GM23248 (cell line): ENCODE results near the gene LRRN2. TPM values are rescaled to one million over a fixed set of nuclear protein-coding genes. Genes with fewer than 3 reads are reported as not detected.

Experiments used
- DNase-seq: peaks from one replicate; pipeline ENCODE4 v3.0.0-alpha.2; 2015
- H2AFZ ChIP-seq: fragments of 200-600 bp; sonication (generic); 2 replicates; pipeline ENCODE4 v1.6.1; 2016; ENCODE audit warnings: antibody characterized with exemption
- H3F3A ChIP-seq: fragments of 200-600 bp; sonication (generic); 2 replicates; pipeline ENCODE4 v1.6.1; 2016; ENCODE audit warnings: mild to moderate bottlenecking, antibody characterized with exemption, mixed run types; ENCODE audit not compliant: insufficient read depth
- H3K27ac ChIP-seq: fragments of 200-600 bp; sonication (generic); 2 replicates; pipeline ENCODE4 v1.5.1; 2016; ENCODE audit warnings: mild to moderate bottlenecking
- H3K27me3 ChIP-seq: fragments of 200-600 bp; sonication (generic); replicated peaks from 2 replicates; pipeline ENCODE4 v1.6.1; 2016; ENCODE audit warnings: mild to moderate bottlenecking; ENCODE audit not compliant: insufficient read depth
- H3K36me3 ChIP-seq: fragments of 200-600 bp; sonication (generic); 2 replicates; pipeline ENCODE4 v1.6.1; 2016; ENCODE audit warnings: low read depth, mild to moderate bottlenecking
- H3K4me1 ChIP-seq: fragments of 200-600 bp; sonication (generic); 2 replicates; pipeline ENCODE4 v1.6.1; 2016; ENCODE audit warnings: mild to moderate bottlenecking; ENCODE audit not compliant: insufficient read depth
- H3K4me2 ChIP-seq: fragments of 200-600 bp; sonication (generic); one replicate; pipeline ENCODE4 v1.6.1; 2016; ENCODE audit warnings: mild to moderate bottlenecking; ENCODE audit not compliant: unreplicated experiment
- H3K4me3 ChIP-seq: fragments of 200-600 bp; sonication (generic); 2 replicates; pipeline ENCODE4 v1.5.1; 2016; ENCODE audit warnings: mild to moderate bottlenecking
- H3K79me2 ChIP-seq: fragments of 200-600 bp; sonication (generic); 2 replicates; pipeline ENCODE4 v1.6.1; 2016; ENCODE audit warnings: mild to moderate bottlenecking; ENCODE audit not compliant: insufficient read depth
- H3K9ac ChIP-seq: fragments of 200-600 bp; sonication (generic); 2 replicates; pipeline ENCODE4 v1.6.1; 2016; ENCODE audit warnings: mild to moderate bottlenecking
- H3K9me2 ChIP-seq: fragments of 200-600 bp; sonication (generic); 2 replicates; pipeline ENCODE4 v1.6.1; 2016; ENCODE audit warnings: mixed run types, mild to moderate bottlenecking, moderate library complexity; ENCODE audit not compliant: insufficient read depth
- H3K9me3 ChIP-seq: fragments of 200-600 bp; sonication (generic); one replicate; pipeline ENCODE4 v1.6.1; 2017; ENCODE audit warnings: low read depth
- H4K20me1 ChIP-seq: fragments of 200-600 bp; sonication (generic); 2 replicates; pipeline ENCODE4 v1.6.0; 2016; ENCODE audit not compliant: insufficient read depth
- EZH2 ChIP-seq: fragments of 200-600 bp; sonication (generic); IDR thresholded peaks from 2 replicates; pipeline ENCODE4 v1.6.1; 2018; ENCODE audit warnings: antibody characterized with exemption, mild to moderate bottlenecking; ENCODE audit not compliant: insufficient read depth, poor library complexity, severe bottlenecking
- EZH2phosphoT487 ChIP-seq: fragments of 200-600 bp; sonication (generic); IDR thresholded peaks from 2 replicates; pipeline ENCODE4 v1.6.1; 2018; ENCODE audit warnings: antibody characterized with exemption, moderate library complexity, mild to moderate bottlenecking, low read depth; ENCODE audit not compliant: insufficient read depth
- WGBS, 2 experiments: methylation state at CpG; one replicate each; pipeline ENCODE4 v1.1.6; 2015 to 2017; ENCODE audit warnings: low lambda C conversion rate in 2 of 2, low coverage in 1 of 2; ENCODE audit errors: missing lambda C conversion rate in 2 of 2; 5-methylcytosine and 5-hydroxymethylcytosine counted together
- in situ Hi-C: fragments of 300-500 bp; cut with MboI; formaldehyde crosslinking; loops from 2 replicates; pipeline ENCODE4 v1.15.0; 2020
- polyA plus RNA-seq: library from polyadenylated mRNA; unstranded; fragments of >200 nt; fragmentation: Nextera tagmentation; extraction: Ambion mirVana; gene quantifications from 2 replicates; pipeline ENCODE4 v1.2.1, GENCODE V29; 2016
- total RNA-seq: library from RNA; depleted of rRNA; stranded (reverse); fragments of >200 nt; shearing (Covaris generic); gene quantifications from 2 replicates; pipeline ENCODE4 v1.2.3, GENCODE V29; 2014

The LRRN2 gene
- total and polyA plus RNA-seq, 2 experiments from 2014 or later = 0.22 TPM; not detected in 1

- TF ChIP-seq EZH2phosphoT487 (no peak), EZH2 (no peak)
- H3K79me2 ChIP-seq = no peaks in the 10 kb centered on the region
- H3K4me2 ChIP-seq = no peak overlapping the region
- H3K27me3 ChIP-seq = peaks cover 64% of the 10 kb centered on the region
- no peak overlapping the region for H3K4me3 ChIP-seq
- no peaks in the 10 kb centered on the region for H3K36me3 ChIP-seq
- no peaks in the 10 kb centered on the region for H3F3A ChIP-seq
- in situ Hi-C loops = no loop called here
- H3K27ac ChIP-seq = no peak overlapping the region
- no peak for DNase-seq
- H3K9me3 ChIP-seq = no peaks in the 10 kb centered on the region
- no peak overlapping the region for H3K9ac ChIP-seq
- H4K20me1 ChIP-seq = no peaks in the 10 kb centered on the region
- WGBS, 2 experiments = 90 to 100% methylated on average over 1 of the region's 1 CpG
- H3K4me1 ChIP-seq = no peaks in the 10 kb centered on the region
- H2AFZ ChIP-seq = no peak overlapping the region
- H3K9me2 ChIP-seq = no peaks in the 10 kb centered on the region
These were observed 27.2 kb downstream of the LRRN2 start for GRCh38 chr1:204658295-204658694.

DNA sequence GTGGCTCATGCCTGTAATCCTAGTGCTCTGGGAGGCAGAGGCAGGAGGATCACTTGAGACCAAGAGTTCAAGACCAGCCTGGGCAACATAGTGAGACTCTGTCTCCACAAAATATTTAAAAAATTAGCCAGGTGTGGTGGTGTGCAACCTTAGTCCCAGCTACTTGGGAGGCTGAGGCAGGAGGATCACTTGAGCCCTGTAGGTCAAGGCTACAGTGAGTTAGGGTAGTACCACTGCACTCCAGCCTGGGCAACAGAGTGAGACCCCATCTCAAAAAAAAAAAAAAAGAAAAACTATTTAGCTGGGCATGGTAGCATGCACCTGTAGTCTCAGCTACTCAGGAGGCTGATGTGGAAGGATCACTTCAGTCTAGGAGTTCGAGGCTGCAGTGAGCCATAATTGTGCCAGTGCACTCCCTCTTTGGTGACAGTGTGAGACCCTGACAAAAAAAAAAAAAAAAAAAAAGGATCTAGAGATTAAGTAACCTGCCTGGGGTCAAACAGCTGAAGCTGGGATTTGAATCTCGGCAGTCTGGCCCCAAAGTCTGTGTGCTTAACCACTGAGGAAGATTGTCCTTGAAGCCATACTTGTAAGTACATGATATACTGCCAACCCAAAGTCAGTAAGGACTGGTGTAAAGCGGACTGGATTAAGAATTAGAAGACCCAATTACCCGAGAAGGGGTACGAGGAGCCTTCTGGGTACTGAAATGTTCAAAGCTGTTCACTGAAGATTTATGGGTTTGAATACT lies 31.8 kb downstream of the LRRN2 start:
- Histone ChIP-seq H3K9ac (no peak overlapping the region), H3K4me1 (no peaks in the 10 kb centered on the region), H3K79me2 (no peaks in the 10 kb centered on the region), H3F3A (peaks cover 4% of the 10 kb centered on the region; the same call in 1 of the 2 replicates), H4K20me1 (no peaks in the 10 kb centered on the region), H3K9me3 (no peaks in the 10 kb centered on the region), H3K36me3 (no peaks in the 10 kb centered on the region), H3K27me3 (peaks cover 70% of the 10 kb centered on the region), H3K4me2 (no peak overlapping the region), H3K4me3 (no peak overlapping the region), H3K9me2 (no peaks in the 10 kb centered on the region), H3K27ac (no peak overlapping the region), H2AFZ (no peak overlapping the region)
- in situ Hi-C loops = no loop called here
- TF ChIP-seq EZH2phosphoT487 = no peak
- TF ChIP-seq EZH2 = no peak
- DNase-seq = no peak
- 36 to 37% methylated on average over 5 of the region's 5 CpGs for WGBS, 2 experiments

DNA sequence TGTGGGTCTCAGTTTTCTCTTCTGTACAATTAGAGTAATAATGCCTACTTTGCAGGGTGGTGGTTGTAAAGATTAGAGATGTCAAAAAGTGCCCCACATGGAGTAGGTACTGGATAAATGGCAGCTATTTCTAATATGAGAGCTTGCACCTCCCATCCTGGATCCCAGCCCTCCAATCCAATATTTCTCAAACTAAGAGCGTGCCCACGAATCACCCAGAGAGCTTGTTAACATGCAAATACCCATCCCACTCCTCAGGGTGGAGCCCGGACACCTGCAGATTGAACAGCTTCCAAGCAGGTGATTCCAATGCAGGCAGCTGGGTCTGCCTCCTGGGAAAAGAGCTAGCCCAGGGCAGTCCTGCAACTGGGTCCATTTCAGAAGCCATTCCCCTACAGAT lies 33.0 kb downstream of the LRRN2 start:
- peaks cover 61% of the 10 kb centered on the region for H3K27me3 ChIP-seq

GRCh38 chr1:204651843-204652421 lies 33.6 kb downstream of the LRRN2 start:
- no peak overlapping the region for H2AFZ ChIP-seq

More for the DNA sequence above, 33.0 kb downstream of the LRRN2 start:
- WGBS, 2 experiments = 9 to 20% methylated on average over 3 of the region's 3 CpGs
- H3K4me1 ChIP-seq = no peaks in the 10 kb centered on the region
- no peak overlapping the region for H2AFZ ChIP-seq
- H3K4me2 ChIP-seq = no peak overlapping the region
- no peak overlapping the region for H3K4me3 ChIP-seq
- H3K9ac ChIP-seq = no peak overlapping the region
- no peaks in the 10 kb centered on the region for H3K9me3 ChIP-seq
- DNase-seq = no peak
- H3K9me2 ChIP-seq = no peaks in the 10 kb centered on the region
- H3F3A ChIP-seq = peaks cover 4% of the 10 kb centered on the region; the same call in 1 of the 2 replicates
- TF ChIP-seq EZH2phosphoT487 (no peak), EZH2 (no peak)
- in situ Hi-C loops = no loop called here
- H3K27ac ChIP-seq = no peak overlapping the region
- no peaks in the 10 kb centered on the region for H3K36me3 ChIP-seq
- no peaks in the 10 kb centered on the region for H3K79me2 ChIP-seq
- no peaks in the 10 kb centered on the region for H4K20me1 ChIP-seq

More at GRCh38 chr1:204651843-204652421, 33.6 kb downstream of the LRRN2 start:
- no peak for DNase-seq
- WGBS, 2 experiments = 13 to 18% methylated on average over 12 to 17 of the region's 17 CpGs
- Histone ChIP-seq H3K4me2 (no peak overlapping the region), H3K4me1 (no peaks in the 10 kb centered on the region), H3K9me2 (no peaks in the 10 kb centered on the region), H4K20me1 (no peaks in the 10 kb centered on the region), H3K9me3 (no peaks in the 10 kb centered on the region), H3K27me3 (peaks cover 57% of the 10 kb centered on the region), H3K27ac (no peak overlapping the region), H3K9ac (no peak overlapping the region), H3K4me3 (no peak overlapping the region), H3F3A (peaks cover 4% of the 10 kb centered on the region; the same call in 1 of the 2 replicates), H3K79me2 (no peaks in the 10 kb centered on the region), H3K36me3 (no peaks in the 10 kb centered on the region)
- TF ChIP-seq EZH2phosphoT487 (no peak), EZH2 (no peak)
- in situ Hi-C loops = no loop called here
